Measurements from ENCODE around the gene GSE1.
"Not testable (repeated sequence)": the region's sequence is repeated elsewhere in the genome, so short reads cannot be mapped to it uniquely, and the experiment has no call there.

The GSE1 gene

GRCh38 chr16:85587762-85588556, 25.2 kb upstream of the GSE1 start:
- no peak overlapping the region for H3K4me3 ChIP-seq
- TF ChIP-seq, protein P1, sequence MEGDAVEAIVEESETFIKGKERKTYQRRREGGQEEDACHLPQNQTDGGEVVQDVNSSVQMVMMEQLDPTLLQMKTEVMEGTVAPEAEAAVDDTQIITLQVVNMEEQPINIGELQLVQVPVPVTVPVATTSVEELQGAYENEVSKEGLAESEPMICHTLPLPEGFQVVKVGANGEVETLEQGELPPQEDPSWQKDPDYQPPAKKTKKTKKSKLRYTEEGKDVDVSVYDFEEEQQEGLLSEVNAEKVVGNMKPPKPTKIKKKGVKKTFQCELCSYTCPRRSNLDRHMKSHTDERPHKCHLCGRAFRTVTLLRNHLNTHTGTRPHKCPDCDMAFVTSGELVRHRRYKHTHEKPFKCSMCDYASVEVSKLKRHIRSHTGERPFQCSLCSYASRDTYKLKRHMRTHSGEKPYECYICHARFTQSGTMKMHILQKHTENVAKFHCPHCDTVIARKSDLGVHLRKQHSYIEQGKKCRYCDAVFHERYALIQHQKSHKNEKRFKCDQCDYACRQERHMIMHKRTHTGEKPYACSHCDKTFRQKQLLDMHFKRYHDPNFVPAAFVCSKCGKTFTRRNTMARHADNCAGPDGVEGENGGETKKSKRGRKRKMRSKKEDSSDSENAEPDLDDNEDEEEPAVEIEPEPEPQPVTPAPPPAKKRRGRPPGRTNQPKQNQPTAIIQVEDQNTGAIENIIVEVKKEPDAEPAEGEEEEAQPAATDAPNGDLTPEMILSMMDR (IDR thresholded peaks at IDR 0.05): no peak
- H3K27ac ChIP-seq: no peak overlapping the region
- no peak for DNase-seq (ENCODE audit: low spot score)

- no peak overlapping the region for H3K4me3 ChIP-seq
- no peak overlapping the region for H3K27ac ChIP-seq
- TF ChIP-seq, protein P1 (IDR thresholded peaks at IDR 0.05): no peak
- no peak for DNase-seq (ENCODE audit: low spot score)
Measured at GRCh38 chr16:85588562-85589503, 24.3 kb upstream of the GSE1 start.

DNA sequence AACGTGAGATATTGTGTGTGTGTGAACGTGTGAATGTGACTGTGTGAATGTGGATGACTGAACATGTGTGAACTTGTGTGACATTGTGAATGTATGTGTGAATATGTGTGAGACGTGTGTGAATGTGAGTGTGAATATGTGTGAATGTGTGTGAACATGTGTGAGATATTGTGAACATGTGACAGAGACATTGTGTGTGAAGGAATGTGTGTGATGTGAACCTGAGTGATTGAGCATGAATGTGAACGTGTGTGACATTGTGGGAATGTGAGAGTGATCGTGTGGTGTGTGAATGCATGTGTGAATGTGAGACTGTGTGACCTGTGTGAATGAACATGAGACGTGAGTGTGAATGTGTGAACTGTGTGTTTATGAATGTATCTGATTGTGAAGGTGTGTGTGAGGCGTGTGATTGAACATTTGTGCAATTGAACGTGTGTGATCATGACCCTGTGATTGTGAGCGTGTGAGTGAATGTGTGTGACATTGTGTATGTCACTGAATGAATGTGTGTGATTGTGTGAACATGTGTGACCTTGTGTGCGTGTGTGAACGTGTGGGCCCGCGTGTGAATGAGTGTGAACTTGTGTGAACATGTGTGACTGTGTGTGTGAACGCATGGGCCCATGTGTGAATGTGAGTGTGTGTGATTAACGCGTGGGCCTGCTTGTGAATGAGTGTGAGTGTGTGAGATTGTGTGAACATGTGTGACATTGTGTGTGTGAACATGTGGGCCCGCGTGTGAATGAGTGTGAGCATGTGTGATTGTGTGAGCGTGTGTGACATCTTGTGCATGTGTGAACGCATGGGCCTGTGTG, 23.2 kb upstream of the GSE1 start:
- DNase-seq (ENCODE audit: low spot score): no peak
- Histone ChIP-seq H3K27ac (no peak overlapping the region), H3K4me3 (no peak overlapping the region)
- TF ChIP-seq, protein P1 (IDR thresholded peaks at IDR 0.05): no peak

DNA sequence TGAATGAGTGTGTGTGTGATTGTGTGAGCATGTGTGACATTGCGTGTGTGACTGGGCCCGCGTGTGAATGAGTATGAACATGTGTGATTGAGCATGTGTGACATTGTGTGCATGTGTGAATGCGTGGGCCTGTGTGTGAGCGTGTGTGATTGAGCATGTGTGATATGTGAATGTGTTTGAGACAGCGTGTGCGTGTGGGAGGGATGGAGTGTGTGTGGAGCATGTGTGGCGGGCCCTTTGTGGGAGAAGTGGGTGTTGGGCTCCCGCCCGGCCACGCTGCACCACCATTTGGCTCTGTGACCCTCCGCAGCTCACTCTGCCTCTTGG, 22.7 kb upstream of the GSE1 start:
- no peak overlapping the region for H3K27ac ChIP-seq
- TF ChIP-seq, protein P1 (IDR thresholded peaks at IDR 0.05): no peak

GRCh38 chr16:85591381-85591780, 21.7 kb upstream of the GSE1 start:
- TF ChIP-seq, protein P1 (IDR thresholded peaks at IDR 0.05): no peak
- no peak overlapping the region for H3K4me3 ChIP-seq
- no peak overlapping the region for H3K27ac ChIP-seq
- DNase-seq (ENCODE audit: low spot score): no peak

More for the DNA sequence above, 22.7 kb upstream of the GSE1 start:
- H3K4me3 ChIP-seq: no peak overlapping the region
- no peak for DNase-seq (ENCODE audit: low spot score)

- DNase-seq (ENCODE audit: low spot score); H3K4me3 ChIP-seq; H3K27ac ChIP-seq: not testable (repeated sequence)
Measured at GRCh38 chr16:85592277-85592676, 20.8 kb upstream of the GSE1 start.

Data from coronary artery (tissue), 2 donors.